ENCODE results near the gene GPR17. TPM values are rescaled to one million over a fixed set of nuclear protein-coding genes. Genes with fewer than 3 reads are reported as not detected.

GPR17 gene
- total and polyA plus RNA-seq, 2 donors (not counting 1 experiment from before 2014, with no cell fraction given), result 0.06 TPM; not detected in 1

DNA sequence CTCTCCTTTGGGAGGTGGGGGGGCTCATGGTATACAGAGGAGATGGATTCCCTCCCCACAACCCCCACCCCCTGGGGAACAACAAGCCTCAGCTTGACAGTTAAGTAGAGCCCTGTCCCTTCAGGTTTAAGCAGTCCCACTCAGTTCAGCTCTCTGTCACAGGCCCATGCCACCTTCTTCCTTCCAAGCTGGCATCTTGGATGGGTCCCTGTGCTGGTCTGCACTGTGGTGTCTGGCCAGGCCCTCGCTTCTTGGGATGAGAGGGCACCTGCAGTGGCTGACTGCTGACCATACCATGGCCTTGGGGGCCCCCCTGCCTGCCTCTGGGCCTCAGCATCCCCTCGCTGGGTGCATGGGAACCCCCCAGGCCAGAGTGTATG lies 20.4 kb upstream of the GPR17 start:
- H3K4me2 ChIP-seq (replicated peaks; ENCODE audit: low read depth, low read length, poor library complexity, severe bottlenecking), result no peak overlapping the region
- no peak overlapping the region for H3K4me3 ChIP-seq (ENCODE audit: control extremely low read depth in 1 of 5, extremely low read depth in 1 of 5, insufficient read depth in 1 of 5, low read depth in 2 of 5, low read length in 4 of 5)
- H3K27ac ChIP-seq (ENCODE audit: low read length in 2 of 2), result no peak overlapping the region
- TF ChIP-seq, protein P1, sequence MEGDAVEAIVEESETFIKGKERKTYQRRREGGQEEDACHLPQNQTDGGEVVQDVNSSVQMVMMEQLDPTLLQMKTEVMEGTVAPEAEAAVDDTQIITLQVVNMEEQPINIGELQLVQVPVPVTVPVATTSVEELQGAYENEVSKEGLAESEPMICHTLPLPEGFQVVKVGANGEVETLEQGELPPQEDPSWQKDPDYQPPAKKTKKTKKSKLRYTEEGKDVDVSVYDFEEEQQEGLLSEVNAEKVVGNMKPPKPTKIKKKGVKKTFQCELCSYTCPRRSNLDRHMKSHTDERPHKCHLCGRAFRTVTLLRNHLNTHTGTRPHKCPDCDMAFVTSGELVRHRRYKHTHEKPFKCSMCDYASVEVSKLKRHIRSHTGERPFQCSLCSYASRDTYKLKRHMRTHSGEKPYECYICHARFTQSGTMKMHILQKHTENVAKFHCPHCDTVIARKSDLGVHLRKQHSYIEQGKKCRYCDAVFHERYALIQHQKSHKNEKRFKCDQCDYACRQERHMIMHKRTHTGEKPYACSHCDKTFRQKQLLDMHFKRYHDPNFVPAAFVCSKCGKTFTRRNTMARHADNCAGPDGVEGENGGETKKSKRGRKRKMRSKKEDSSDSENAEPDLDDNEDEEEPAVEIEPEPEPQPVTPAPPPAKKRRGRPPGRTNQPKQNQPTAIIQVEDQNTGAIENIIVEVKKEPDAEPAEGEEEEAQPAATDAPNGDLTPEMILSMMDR (IDR thresholded peaks at IDR 0.05), result no peak
- TF ChIP-seq EZH2 (IDR thresholded peaks at IDR 0.05; ENCODE audit: borderline replicate concordance, insufficient read depth, low read depth, low read length, poor library complexity, severe bottlenecking), result no peak
- DNase-seq, result no peak
- peaks cover 83% of the 10 kb centered on the region for H3K4me1 Mint-ChIP-seq
- H3K79me2 ChIP-seq (ENCODE audit: control insufficient read depth, insufficient read depth, low read length), result no peaks in the 10 kb centered on the region
- 91% methylated on average over 2 of the region's 2 CpGs for WGBS (ENCODE audit: insufficient coverage)
- no peaks in the 10 kb centered on the region for H3K36me3 ChIP-seq (replicated peaks in 1 of 2; ENCODE audit: control extremely low read depth in 1 of 2, control insufficient read depth in 1 of 2, extremely low read depth in 1 of 2, insufficient read depth in 2 of 2, low read length in 1 of 2)
- ATAC-seq (ENCODE audit: low read depth), result no peak
- ChIA-PET CTCF (interaction anchor here (1.0 to 1.5 kb wide), 4 partner anchors 16 to 34 kb away, joined by 3 to 6 read pairs (median 4); no protein-coding TSS in a partner anchor), POLR2A (interaction anchor here (1.4 kb wide), 1 partner anchor 14 kb away, joined by 4 read pairs; no protein-coding TSS in a partner anchor)
- intact Hi-C loops (cut with micrococcal nuclease), result no loop called here
- no peaks in the 10 kb centered on the region for H3K27me3 Mint-ChIP-seq
- no peak overlapping the region for H2AFZ ChIP-seq (ENCODE audit: insufficient read depth, low read depth, low read length, poor library complexity, severe bottlenecking)
- H3K9me3 Mint-ChIP-seq (ENCODE audit: insufficient read depth), result no peaks in the 10 kb centered on the region
- no peak overlapping the region for H3K27ac Mint-ChIP-seq
- H3K27me3 ChIP-seq (replicated peaks in 1 of 4; ENCODE audit: control extremely low read depth in 1 of 4, control insufficient read depth in 3 of 4, insufficient read depth in 4 of 4, low read length in 3 of 4), result no peaks in the 10 kb centered on the region
- H3K9me3 ChIP-seq (ENCODE audit: control extremely low read depth in 1 of 3, control insufficient read depth in 2 of 3, insufficient read depth in 1 of 3, low read length in 2 of 3), result no peaks in the 10 kb centered on the region
- H3K9ac ChIP-seq (ENCODE audit: low read length), result no peak overlapping the region
- peaks cover 31 to 84% of the 10 kb centered on the region in 2 donors for H3K4me1 ChIP-seq (ENCODE audit: control insufficient read depth in 2 of 2, insufficient read depth in 2 of 2, low read length in 2 of 2)
- no peaks in the 10 kb centered on the region for H4K20me1 ChIP-seq (ENCODE audit: control insufficient read depth, insufficient read depth, low read length, poor library complexity, severe bottlenecking)
- no peak overlapping the region for H3K4me3 Mint-ChIP-seq

DNA sequence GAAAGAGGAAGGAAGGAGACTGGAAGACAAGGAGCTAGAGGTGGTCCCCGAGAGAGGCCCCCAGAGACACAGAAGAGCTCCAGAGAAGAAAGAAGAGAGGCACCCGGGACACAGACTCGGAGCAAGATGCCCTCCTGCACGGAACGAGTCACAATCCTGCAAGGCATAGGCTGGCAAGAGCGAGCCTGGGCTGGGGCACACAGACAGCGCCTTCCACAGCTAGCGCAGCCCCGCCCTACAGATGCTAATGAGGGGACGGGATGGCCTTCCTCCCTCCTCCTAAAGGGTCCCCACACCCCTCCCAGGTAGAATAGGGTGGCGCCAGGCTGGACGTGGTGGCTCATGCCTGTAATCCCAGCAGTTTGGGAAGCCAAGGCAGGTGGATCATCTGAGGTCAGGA lies 19.8 kb upstream of the GPR17 start:
- H3K4me3 Mint-ChIP-seq, result no peak overlapping the region
- H3K27ac Mint-ChIP-seq, result peak overlapping the region; percentile 2
- no peaks in the 10 kb centered on the region for H3K9me3 Mint-ChIP-seq (ENCODE audit: insufficient read depth)
- peaks cover 84% of the 10 kb centered on the region for H3K4me1 Mint-ChIP-seq
- ATAC-seq (ENCODE audit: low read depth), result no peak
- TF ChIP-seq EZH2 (IDR thresholded peaks at IDR 0.05; ENCODE audit: borderline replicate concordance, insufficient read depth, low read depth, low read length, poor library complexity, severe bottlenecking), result no peak
- TF ChIP-seq, protein P1 (IDR thresholded peaks at IDR 0.05), result no peak
- H2AFZ ChIP-seq (ENCODE audit: insufficient read depth, low read depth, low read length, poor library complexity, severe bottlenecking), result no peak overlapping the region
- no peaks in the 10 kb centered on the region for H3K79me2 ChIP-seq (ENCODE audit: control insufficient read depth, insufficient read depth, low read length)
- H3K9ac ChIP-seq (ENCODE audit: low read length), result no peak overlapping the region
- no peaks in the 10 kb centered on the region for H3K36me3 ChIP-seq (replicated peaks in 1 of 2; ENCODE audit: control extremely low read depth in 1 of 2, control insufficient read depth in 1 of 2, extremely low read depth in 1 of 2, insufficient read depth in 2 of 2, low read length in 1 of 2)
- no peak for DNase-seq
- H3K27me3 ChIP-seq (replicated peaks in 1 of 4; ENCODE audit: control extremely low read depth in 1 of 4, control insufficient read depth in 3 of 4, insufficient read depth in 4 of 4, low read length in 3 of 4), result no peaks in the 10 kb centered on the region
- POLR2A ChIA-PET, result interaction anchor here (1.4 kb wide), 1 partner anchor 13 kb away, joined by 4 read pairs; no protein-coding TSS in a partner anchor
- no peak overlapping the region for H3K4me3 ChIP-seq (ENCODE audit: control extremely low read depth in 1 of 5, extremely low read depth in 1 of 5, insufficient read depth in 1 of 5, low read depth in 2 of 5, low read length in 4 of 5)
- H3K9me3 ChIP-seq (ENCODE audit: control extremely low read depth in 1 of 3, control insufficient read depth in 2 of 3, insufficient read depth in 1 of 3, low read length in 2 of 3), result no peaks in the 10 kb centered on the region
- intact Hi-C loops (cut with micrococcal nuclease), result no loop called here
- H3K4me1 ChIP-seq (ENCODE audit: control insufficient read depth in 2 of 2, insufficient read depth in 2 of 2, low read length in 2 of 2), result peaks cover 31 to 84% of the 10 kb centered on the region in 2 donors
- H4K20me1 ChIP-seq (ENCODE audit: control insufficient read depth, insufficient read depth, low read length, poor library complexity, severe bottlenecking), result no peaks in the 10 kb centered on the region
- no peaks in the 10 kb centered on the region for H3K27me3 Mint-ChIP-seq
- no peak overlapping the region for H3K27ac ChIP-seq (ENCODE audit: low read length in 2 of 2)
- H3K4me2 ChIP-seq (replicated peaks; ENCODE audit: low read depth, low read length, poor library complexity, severe bottlenecking), result no peak overlapping the region
- CTCF ChIA-PET, result interaction anchor here (1.1 to 1.5 kb wide), 3 partner anchors 24 to 35 kb away, joined by 3 to 6 read pairs (median 4); no protein-coding TSS in a partner anchor
- 54% methylated on average over 9 of the region's 12 CpGs for WGBS (ENCODE audit: insufficient coverage)

Measured in B cell (primary cell).